Ovary (tissue), 9 donors: ENCODE data around the gene KCNB1. TPM values are rescaled to one million over a fixed set of nuclear protein-coding genes. Genes with fewer than 3 reads are reported as not detected.

ENCODE experiments used
- DNase-seq, 5 donors: peaks; one replicate each; pipeline ENCODE4 v3.0.0-alpha.2; 2019 to 2020
- H3K27ac ChIP-seq, 2 donors: fragments of 200-600 bp; one replicate each; pipeline versions ENCODE4 v1.5.1 to v1.8.0; 2019 to 2022
- H3K27me3 ChIP-seq: fragments of 200-600 bp; one replicate; pipeline ENCODE4 v1.8.0; 2022
- H3K36me3 ChIP-seq: fragments of 200-600 bp; sonication (generic); one replicate; pipeline ENCODE4 v1.5.1; 2019
- H3K4me1 ChIP-seq: one replicate; pipeline ENCODE4 v1.8.1; 2013; ENCODE audit warnings: mild to moderate bottlenecking, moderate library complexity; ENCODE audit not compliant: insufficient read depth
- H3K4me3 ChIP-seq: fragments of 200-600 bp; sonication (generic); one replicate; pipeline ENCODE4 v1.5.1; 2017
- H3K9me3 ChIP-seq, 2 donors: fragments of 200-600 bp in 1 of 2; sonication (generic) in 1 of 2; one replicate each; pipeline versions ENCODE4 v1.5.1 to v1.8.1; 2013 to 2019; ENCODE audit warnings: mild to moderate bottlenecking in 1 of 2, moderate library complexity in 1 of 2
- CTCF ChIP-seq, 3 donors: fragments of 450-650 bp in 2 of 3; fragments of 200-600 bp in 1 of 3; IDR thresholded peaks; one replicate each; pipeline versions ENCODE4 v1.5.1 to v1.8.0; 2016 to 2022; ENCODE audit warnings: antibody characterized with exemption in 3 of 3, mild to moderate bottlenecking in 1 of 3
- EP300 ChIP-seq: sonication (generic); formaldehyde crosslinking; IDR thresholded peaks from one replicate; pipeline ENCODE4 v1.6.1; 2017; ENCODE audit warnings: antibody characterized with exemption
- POLR2A ChIP-seq: fragments of 450-650 bp; IDR thresholded peaks from one replicate; pipeline ENCODE4 v1.6.1; 2017; ENCODE audit warnings: antibody characterized with exemption, mild to moderate bottlenecking, moderate library complexity
- WGBS, 3 donors: extraction: QIAGEN DNeasy Blood & Tissue Kit in 1 of 3; methylation state at CpG; one replicate each; pipeline versions ENCODE4 v1.1.5 to v1.1.7; 2013 to 2017; 5-methylcytosine and 5-hydroxymethylcytosine counted together
- intact Hi-C, 4 donors: fragments of 100-400 bp; cut with DNase I; formaldehyde crosslinking; loops; one replicate each; pipeline versions ENCODE4 v1.11.0 to v1.15.1; 2022 to 2023
- polyA plus RNA-seq, 2 donors: library from polyadenylated mRNA; stranded (reverse); fragments of 200-250 nt in 1 of 2; fragments of 350-450 nt in 1 of 2; fragmentation: Illumina TruSeq in 1 of 2; extraction: RNeasy Lipid Tissue Mini Kit (QIAGEN cat#74804) in 1 of 2; gene quantifications; one replicate each; pipeline ENCODE4 v1.2.3, GENCODE V29; 2013 to 2014
- total RNA-seq, 7 donors: library from RNA; depleted of rRNA in 2 of 7; stranded (reverse); fragments of >200 nt in 2 of 7; fragmentation: NEBNext Ultra II Directional in 3 of 7; extraction: Animal tissue kit (Norgen Biotek cat#: 25700) in 3 of 7; gene quantifications; one replicate each; pipeline versions ENCODE4 v1.1.0 to v1.2.4, GENCODE V29; 2016 to 2023
- donor health status: DM: no; HTN: no; CAD: no; lungs with moderate emphysema.
- donor health status: DM: no; HTN: no; CAD: no.
- donor health status: Bipolar disorder and iron deficiency.
- donor health status: DM: yes; HTN: yes; CAD: no.
- donor health status: DM: no; HTN: no; CAD: no.
- donor health status: DM: yes; HTN: yes; CAD: no.

The KCNB1 gene
- total and polyA plus RNA-seq, 9 donors, result 0.12 to 5.4 (median 1.3) TPM

DNA sequence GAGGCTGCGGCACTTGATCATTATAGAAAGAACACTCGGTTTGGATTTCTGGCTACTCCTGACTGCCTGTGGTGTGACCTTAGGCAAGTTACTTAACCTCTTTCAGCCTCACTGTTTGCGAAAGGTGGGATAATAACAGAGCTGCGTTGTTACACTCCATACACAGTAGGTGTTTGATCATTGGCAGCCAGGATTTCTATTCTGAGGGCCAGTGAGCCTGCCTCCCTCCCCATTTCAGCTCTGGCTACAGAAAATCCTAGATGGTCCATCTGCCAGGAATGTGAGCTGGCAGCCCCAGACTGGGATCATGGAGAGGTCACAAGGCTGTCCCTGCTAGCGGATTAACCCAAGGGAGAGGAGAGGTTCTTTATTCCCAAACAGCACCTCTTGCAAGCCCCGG lies 2.7 kb downstream of the KCNB1 start:
- no peak for TF ChIP-seq POLR2A
- no peak for TF ChIP-seq EP300
- no peak for TF ChIP-seq CTCF (IDR thresholded peaks at IDR 0.05)
- Histone ChIP-seq H3K4me3 (no peak overlapping the region), H3K4me1 (peaks cover 2% of the 10 kb centered on the region), H3K36me3 (no peaks in the 10 kb centered on the region), H3K9me3 (no peaks in the 10 kb centered on the region), H3K27ac (no peak overlapping the region), H3K27me3 (no peaks in the 10 kb centered on the region)
- DNase-seq, result no peak
- intact Hi-C loops, result loop anchor here in 1 of 4 donors (5.0 kb wide), 1 partner anchor 142 kb away; no protein-coding TSS in a partner anchor
- WGBS, 3 donors, result 54 to 63% (median 59%) methylated on average over 6 of the region's 6 CpGs

GRCh38 chr20:49478754-49479689 lies 3.4 kb downstream of the KCNB1 start:
- peaks cover 2% of the 10 kb centered on the region for H3K4me1 ChIP-seq

DNA sequence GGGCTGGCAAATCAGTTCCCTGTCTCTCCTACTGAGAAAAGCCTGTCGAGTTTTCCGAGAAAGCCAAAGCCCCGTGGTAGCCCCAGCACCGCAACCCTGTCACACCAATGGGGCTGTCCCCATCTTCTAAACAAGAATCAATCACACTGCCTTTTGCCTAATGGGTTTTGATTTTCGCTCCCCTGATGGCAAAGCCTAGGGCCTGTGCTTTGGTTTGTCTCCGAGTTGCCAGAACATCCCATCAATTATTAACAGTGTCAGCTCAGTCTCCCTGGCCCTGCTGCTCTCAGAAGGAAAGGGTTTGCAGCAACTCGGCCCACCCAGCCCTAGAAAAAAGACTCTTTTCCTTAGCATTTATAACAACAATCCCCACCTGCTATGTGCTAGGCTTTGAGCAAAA lies 4.2 kb downstream of the KCNB1 start:
- H3K9me3 ChIP-seq, result no peaks in the 10 kb centered on the region
- TF ChIP-seq POLR2A (no peak), CTCF (IDR thresholded peaks at IDR 0.05) (no peak), EP300 (no peak)
- intact Hi-C loops, result no loop called here
- peaks cover 2% of the 10 kb centered on the region for H3K4me1 ChIP-seq
- no peaks in the 10 kb centered on the region for H3K36me3 ChIP-seq
- no peak overlapping the region for H3K27ac ChIP-seq
- DNase-seq, result no peak
- no peaks in the 10 kb centered on the region for H3K27me3 ChIP-seq
- no peak overlapping the region for H3K4me3 ChIP-seq
- 76 to 77% (median 77%) methylated on average over 7 of the region's 7 CpGs for WGBS, 3 donors

More at GRCh38 chr20:49478754-49479689, 3.4 kb downstream of the KCNB1 start:
- H3K27me3 ChIP-seq, result no peaks in the 10 kb centered on the region
- H3K4me3 ChIP-seq, result no peak overlapping the region
- no peak for DNase-seq
- no peaks in the 10 kb centered on the region for H3K36me3 ChIP-seq
- 71 to 83% (median 78%) methylated on average over 5 of the region's 5 CpGs for WGBS, 3 donors
- no peak overlapping the region for H3K27ac ChIP-seq
- H3K9me3 ChIP-seq, result no peaks in the 10 kb centered on the region
- intact Hi-C loops, result no loop called here
- TF ChIP-seq EP300 (no peak), POLR2A (no peak), CTCF (IDR thresholded peaks at IDR 0.05) (no peak)

DNA sequence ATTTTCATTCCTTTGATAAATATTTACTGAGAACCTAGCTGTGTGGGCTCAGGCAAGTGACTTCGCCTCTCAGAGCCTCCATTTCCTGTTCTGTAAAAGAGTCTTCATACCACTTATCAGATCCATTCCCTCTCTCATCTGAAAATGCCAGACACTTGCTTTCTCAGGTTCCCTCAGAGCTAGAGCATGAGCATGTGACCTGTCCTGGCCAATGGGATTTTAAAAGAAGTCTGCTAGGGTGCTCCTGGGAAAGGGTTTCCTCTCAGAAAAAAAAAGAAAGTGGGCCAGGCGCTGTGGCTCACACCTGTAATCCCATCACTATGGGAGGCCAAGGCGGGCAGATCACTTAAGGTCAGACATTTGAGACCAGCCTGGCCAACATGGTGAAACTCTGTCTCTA lies 5.3 kb downstream of the KCNB1 start:
- intact Hi-C loops, result no loop called here
- DNase-seq, result no peak
- TF ChIP-seq CTCF (IDR thresholded peaks at IDR 0.05) (no peak), POLR2A (no peak), EP300 (no peak)
- Histone ChIP-seq H3K27me3 (no peaks in the 10 kb centered on the region), H3K9me3 (no peaks in the 10 kb centered on the region), H3K4me1 (no peaks in the 10 kb centered on the region), H3K36me3 (no peaks in the 10 kb centered on the region), H3K27ac (no peak overlapping the region), H3K4me3 (no peak overlapping the region)
- WGBS, 3 donors, result 86 to 91% (median 90%) methylated on average over 3 of the region's 3 CpGs
